Memory B cell (primary cell): ENCODE measurements around the gene SIDT2.

Source experiments
- ATAC-seq: fragments of 150-1000 bp; cut with Tn5 transposase; 2 replicates; pipeline ENCODE4 v1.10.0; 2021; ENCODE audit warnings: low read depth, mild to moderate bottlenecking, moderate library complexity
- DNase-seq, 2 donors: peaks; one replicate each; pipeline ENCODE4 v3.0.0; 2022; ENCODE audit warnings: low spot score in 2 of 2
- H3K27ac Mint-ChIP-seq: one replicate; pipeline ENCODE4 v1.8.0; 2022; ENCODE audit warnings: mild to moderate bottlenecking, moderate library complexity, mixed read lengths
- H3K27me3 Mint-ChIP-seq: one replicate; pipeline ENCODE4 v1.8.0; 2022; ENCODE audit warnings: mixed read lengths
- H3K36me3 Mint-ChIP-seq: one replicate; pipeline ENCODE4 v1.8.0; 2022; ENCODE audit warnings: mild to moderate bottlenecking, mixed read lengths
- H3K4me1 Mint-ChIP-seq: one replicate; pipeline ENCODE4 v1.8.0; 2022; ENCODE audit warnings: mixed read lengths
- H3K4me3 Mint-ChIP-seq: one replicate; pipeline ENCODE4 v1.8.0; 2022; ENCODE audit warnings: mild to moderate bottlenecking, moderate library complexity, mixed read lengths
- H3K9me3 Mint-ChIP-seq: one replicate; pipeline ENCODE4 v1.8.0; 2022; ENCODE audit warnings: mixed read lengths

Gene SIDT2

GRCh38 chr11:117188620-117189081 is 10.1 kb downstream of the SIDT2 start:
- peak overlapping the region; percentile 56 for H3K4me3 Mint-ChIP-seq
- H3K27ac Mint-ChIP-seq, result peak overlapping the region; percentile 98
- peaks cover 54% of the 10 kb centered on the region for H3K4me1 Mint-ChIP-seq
- ATAC-seq, result no peak
- no peaks in the 10 kb centered on the region for H3K27me3 Mint-ChIP-seq
- no peak for DNase-seq
- no peaks in the 10 kb centered on the region for H3K9me3 Mint-ChIP-seq
- peaks cover 29% of the 10 kb centered on the region for H3K36me3 Mint-ChIP-seq

- peak; percentile 90 for ATAC-seq
- Mint-ChIP-seq H3K27ac (peak overlapping the region; percentile 98), H3K27me3 (no peaks in the 10 kb centered on the region), H3K4me3 (peak overlapping the region; percentile 78), H3K9me3 (no peaks in the 10 kb centered on the region), H3K36me3 (peaks cover 30% of the 10 kb centered on the region), H3K4me1 (peaks cover 51% of the 10 kb centered on the region)
- DNase-seq, result peak; percentile 62 to 87
Observed at GRCh38 chr11:117189191-117189940, 10.8 kb downstream of the SIDT2 start.

DNA sequence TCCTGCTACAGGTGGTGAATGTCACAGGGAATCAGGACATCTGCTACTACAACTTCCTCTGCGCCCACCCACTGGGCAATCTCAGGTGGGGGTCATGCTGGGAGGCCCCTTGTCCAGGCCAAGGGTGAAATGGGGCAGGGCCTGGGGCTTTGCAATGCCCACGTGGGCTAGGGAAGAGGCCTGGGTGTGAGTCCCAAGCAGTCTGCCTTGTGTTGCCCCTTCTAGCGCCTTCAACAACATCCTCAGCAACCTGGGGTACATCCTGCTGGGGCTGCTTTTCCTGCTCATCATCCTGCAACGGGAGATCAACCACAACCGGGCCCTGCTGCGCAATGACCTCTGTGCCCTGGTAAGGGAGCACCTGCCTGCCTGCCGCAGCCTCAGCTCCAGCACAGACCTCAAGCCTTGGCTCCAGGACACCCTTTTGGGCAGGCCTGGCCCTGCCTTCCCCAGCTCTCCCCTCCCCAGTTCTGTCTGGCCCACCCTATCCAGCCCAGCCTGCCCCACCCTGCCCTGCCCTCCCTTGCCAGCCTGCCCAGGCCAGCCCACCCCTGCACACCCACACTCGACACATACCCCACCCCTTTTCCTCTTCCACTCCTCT is 11.5 kb downstream of the SIDT2 start:
- Mint-ChIP-seq H3K36me3 (peaks cover 33% of the 10 kb centered on the region), H3K27ac (peak overlapping the region; percentile 98), H3K4me3 (peak overlapping the region; percentile 78), H3K9me3 (no peaks in the 10 kb centered on the region), H3K27me3 (no peaks in the 10 kb centered on the region), H3K4me1 (peaks cover 52% of the 10 kb centered on the region)
- ATAC-seq (no peak), DNase-seq (no peak)

DNA sequence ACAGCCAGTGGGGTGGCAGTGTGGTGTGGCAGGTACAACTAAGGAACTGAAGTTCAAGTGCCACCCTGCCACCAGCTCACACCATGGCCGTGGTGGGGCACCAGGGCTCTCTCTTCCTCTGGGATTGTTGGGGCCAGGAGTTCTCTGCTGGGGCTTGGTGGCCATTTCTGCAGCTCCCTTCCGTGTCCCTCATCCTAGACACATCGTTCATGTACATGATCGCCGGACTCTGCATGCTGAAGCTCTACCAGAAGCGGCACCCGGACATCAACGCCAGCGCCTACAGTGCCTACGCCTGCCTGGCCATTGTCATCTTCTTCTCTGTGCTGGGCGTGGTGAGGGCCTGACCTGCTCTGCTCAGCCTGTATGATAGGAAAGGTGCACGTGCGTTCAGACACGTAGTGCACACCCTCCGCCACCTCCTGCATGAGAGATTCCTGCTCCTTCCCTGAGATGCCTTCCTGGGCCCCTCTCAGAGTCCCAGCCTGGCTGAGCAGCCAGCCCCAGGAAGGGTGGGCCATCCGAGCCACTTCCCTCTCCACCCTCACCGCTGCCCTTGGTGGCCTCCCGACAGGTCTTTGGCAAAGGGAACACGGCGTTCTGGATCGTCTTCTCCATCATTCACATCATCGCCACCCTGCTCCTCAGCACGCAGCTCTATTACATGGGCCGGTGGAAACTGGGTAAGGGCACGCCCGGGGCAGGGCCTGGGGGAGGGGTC is 13.3 kb downstream of the SIDT2 start:
- Mint-ChIP-seq H3K4me1 (peaks cover 42% of the 10 kb centered on the region), H3K27ac (peak overlapping the region; percentile 35), H3K4me3 (no peak overlapping the region), H3K36me3 (peaks cover 37% of the 10 kb centered on the region), H3K27me3 (no peaks in the 10 kb centered on the region), H3K9me3 (no peaks in the 10 kb centered on the region)
- ATAC-seq (no peak), DNase-seq (no peak)

- H3K27ac Mint-ChIP-seq, result peak overlapping the region; percentile 87
Observed at GRCh38 chr11:117192401-117192875, 13.9 kb downstream of the SIDT2 start.

GRCh38 chr11:117193130-117194020 is 14.8 kb downstream of the SIDT2 start:
- no peak overlapping the region for H3K4me3 Mint-ChIP-seq
- H3K9me3 Mint-ChIP-seq, result no peaks in the 10 kb centered on the region
- no peak for ATAC-seq
- H3K27me3 Mint-ChIP-seq, result no peaks in the 10 kb centered on the region
- peaks cover 32% of the 10 kb centered on the region for H3K4me1 Mint-ChIP-seq
- peak overlapping the region; percentile 87 for H3K27ac Mint-ChIP-seq
- peaks cover 37% of the 10 kb centered on the region for H3K36me3 Mint-ChIP-seq
- no peak for DNase-seq

More at GRCh38 chr11:117192401-117192875, 13.9 kb downstream of the SIDT2 start:
- ATAC-seq (no peak), DNase-seq (no peak)
- Mint-ChIP-seq H3K4me1 (peaks cover 36% of the 10 kb centered on the region), H3K27me3 (no peaks in the 10 kb centered on the region), H3K36me3 (peaks cover 36% of the 10 kb centered on the region), H3K9me3 (no peaks in the 10 kb centered on the region), H3K4me3 (no peak overlapping the region)

- H3K4me3 Mint-ChIP-seq, result no peak overlapping the region
- H3K9me3 Mint-ChIP-seq, result no peaks in the 10 kb centered on the region
- H3K4me1 Mint-ChIP-seq, result peaks cover 25% of the 10 kb centered on the region
- DNase-seq, result no peak
- ATAC-seq, result no peak
- peak overlapping the region; percentile 50 for H3K27ac Mint-ChIP-seq
- H3K27me3 Mint-ChIP-seq, result no peaks in the 10 kb centered on the region
- H3K36me3 Mint-ChIP-seq, result peaks cover 34% of the 10 kb centered on the region
Observed at GRCh38 chr11:117194267-117194666, 15.7 kb downstream of the SIDT2 start.

- DNase-seq (no peak), ATAC-seq (no peak)
- Mint-ChIP-seq H3K4me1 (peaks cover 18% of the 10 kb centered on the region), H3K4me3 (no peak overlapping the region), H3K27ac (peak overlapping the region; percentile 11), H3K27me3 (no peaks in the 10 kb centered on the region), H3K36me3 (peaks cover 32% of the 10 kb centered on the region), H3K9me3 (no peaks in the 10 kb centered on the region)
Observed at GRCh38 chr11:117195258-117195657, 16.7 kb downstream of the SIDT2 start.

DNA sequence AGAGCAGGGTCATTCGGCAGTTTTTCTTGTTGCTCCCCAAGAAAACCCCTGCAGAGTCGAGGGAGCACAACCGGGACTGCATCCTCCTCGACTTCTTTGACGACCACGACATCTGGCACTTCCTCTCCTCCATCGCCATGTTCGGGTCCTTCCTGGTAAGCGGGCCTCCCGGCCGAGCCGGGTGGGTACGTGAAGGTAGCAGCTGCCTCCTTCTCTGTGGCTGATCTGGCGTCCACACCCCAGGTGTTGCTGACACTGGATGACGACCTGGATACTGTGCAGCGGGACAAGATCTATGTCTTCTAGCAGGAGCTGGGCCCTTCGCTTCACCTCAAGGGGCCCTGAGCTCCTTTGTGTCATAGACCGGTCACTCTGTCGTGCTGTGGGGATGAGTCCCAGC is 17.2 kb downstream of the SIDT2 start:
- Mint-ChIP-seq H3K4me1 (peaks cover 15% of the 10 kb centered on the region), H3K36me3 (peaks cover 29% of the 10 kb centered on the region), H3K4me3 (no peak overlapping the region), H3K9me3 (no peaks in the 10 kb centered on the region), H3K27me3 (no peaks in the 10 kb centered on the region), H3K27ac (peak overlapping the region; percentile 18)
- ATAC-seq, result no peak
- no peak for DNase-seq

DNA sequence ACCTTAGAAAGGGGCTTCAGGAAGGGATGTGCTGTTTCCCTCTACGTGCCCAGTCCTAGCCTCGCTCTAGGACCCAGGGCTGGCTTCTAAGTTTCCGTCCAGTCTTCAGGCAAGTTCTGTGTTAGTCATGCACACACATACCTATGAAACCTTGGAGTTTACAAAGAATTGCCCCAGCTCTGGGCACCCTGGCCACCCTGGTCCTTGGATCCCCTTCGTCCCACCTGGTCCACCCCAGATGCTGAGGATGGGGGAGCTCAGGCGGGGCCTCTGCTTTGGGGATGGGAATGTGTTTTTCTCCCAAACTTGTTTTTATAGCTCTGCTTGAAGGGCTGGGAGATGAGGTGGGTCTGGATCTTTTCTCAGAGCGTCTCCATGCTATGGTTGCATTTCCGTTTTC is 18.5 kb downstream of the SIDT2 start:
- peaks cover 26% of the 10 kb centered on the region for H3K36me3 Mint-ChIP-seq
- DNase-seq (no peak), ATAC-seq (no peak)
- peak overlapping the region; percentile 18 for H3K27ac Mint-ChIP-seq
- H3K4me1 Mint-ChIP-seq, result peaks cover 20% of the 10 kb centered on the region
- no peaks in the 10 kb centered on the region for H3K27me3 Mint-ChIP-seq
- no peaks in the 10 kb centered on the region for H3K9me3 Mint-ChIP-seq
- H3K4me3 Mint-ChIP-seq, result no peak overlapping the region

- Mint-ChIP-seq H3K36me3 (peaks cover 24% of the 10 kb centered on the region), H3K27me3 (no peaks in the 10 kb centered on the region), H3K4me1 (peaks cover 20% of the 10 kb centered on the region), H3K9me3 (no peaks in the 10 kb centered on the region), H3K4me3 (no peak overlapping the region), H3K27ac (peak overlapping the region; percentile 9)
- ATAC-seq (peak; percentile 14), DNase-seq (no peak)
Observed at GRCh38 chr11:117197516-117198456, 19.2 kb downstream of the SIDT2 start.

- ATAC-seq, result no peak
- peaks cover 26% of the 10 kb centered on the region for H3K36me3 Mint-ChIP-seq
- H3K4me1 Mint-ChIP-seq, result peaks cover 18% of the 10 kb centered on the region
- DNase-seq, result no peak
- no peak overlapping the region for H3K4me3 Mint-ChIP-seq
- H3K9me3 Mint-ChIP-seq, result no peaks in the 10 kb centered on the region
- no peaks in the 10 kb centered on the region for H3K27me3 Mint-ChIP-seq
- peak overlapping the region; percentile 9 for H3K27ac Mint-ChIP-seq
Observed at GRCh38 chr11:117198613-117199012, 20.1 kb downstream of the SIDT2 start.
